HT-29 (cell line): ENCODE data around the gene SCAF8. TPM values are rescaled to one million over a fixed set of nuclear protein-coding genes. Genes with fewer than 3 reads are reported as not detected.

Experiments used
- small RNA-seq: library from RNA; depleted of rRNA; stranded (forward); fragments of <200 nt; gene quantifications from one replicate; pipeline ENCODE3, GENCODE V24; 2014
- total RNA-seq: library from RNA; depleted of rRNA; stranded (reverse); fragments of >200 nt; shearing (Covaris generic); gene quantifications from 2 replicates; pipeline ENCODE4 v1.2.3, GENCODE V29; 2014; rRNA removed

Gene SCAF8
- total RNA-seq, 1 experiment from 2014 or later, result 16.1 TPM

Small RNAs within 50 kb of the gene (small RNA-seq; reads per million reads assigned to genes)
- gene MIR1273C, result not detected
- gene RNU6-824P, result not detected

Other genes starting within 250 kb of the SCAF8 start
- gene CNKSR3, start 222.7 kb upstream of the SCAF8 start, total RNA-seq, result 0.48 and 0.73 TPM in 2 replicates